Hematopoietic multipotent progenitor cell treated with erythropoietin and hydrocortisone succinate and interleukin-3 and kit ligand, for 4 days (in vitro differentiated cells): ENCODE results near the gene PAPLN.

ENCODE experiments used
- DNase-seq: peaks from one replicate; pipeline ENCODE4 v3.0.0-alpha.2; 2015

The PAPLN gene

GRCh38 chr14:73233564-73233963 lies 3.7 kb upstream of the PAPLN start:
- no peak for DNase-seq

GRCh38 chr14:73234029-73234428 lies 3.3 kb upstream of the PAPLN start:
- no peak for DNase-seq

- DNase-seq, result no peak
These were observed 2.5 kb upstream of the PAPLN start for GRCh38 chr14:73234586-73235394.

- DNase-seq, result no peak
These were observed 1.7 kb upstream of the PAPLN start for GRCh38 chr14:73235531-73236155.

- no peak for DNase-seq
These were observed 1.1 kb upstream of the PAPLN start for GRCh38 chr14:73236157-73236556.

- no peak for DNase-seq
These were observed 521 bp upstream of the PAPLN start for GRCh38 chr14:73236752-73237218.

- DNase-seq, result no peak
These were observed 599 bp downstream of the PAPLN start for GRCh38 chr14:73237786-73238423.

GRCh38 chr14:73238424-73238852 lies 1.1 kb downstream of the PAPLN start:
- DNase-seq, result peak; percentile 42

- no peak for DNase-seq
These were observed 1.6 kb downstream of the PAPLN start for GRCh38 chr14:73238941-73239340.

- DNase-seq, result no peak
These were observed 2.3 kb downstream of the PAPLN start for GRCh38 chr14:73239393-73240241.

- DNase-seq, result peak; percentile 37
These were observed 3.6 kb downstream of the PAPLN start for GRCh38 chr14:73240816-73241480.

- no peak for DNase-seq
These were observed 4.3 kb downstream of the PAPLN start for GRCh38 chr14:73241481-73242165.

- DNase-seq, result no peak
These were observed 5.1 kb downstream of the PAPLN start for GRCh38 chr14:73242357-73242901.

- DNase-seq, result no peak
These were observed 6.0 kb downstream of the PAPLN start for GRCh38 chr14:73243341-73243740.

GRCh38 chr14:73243748-73244147 lies 6.4 kb downstream of the PAPLN start:
- DNase-seq, result no peak

GRCh38 chr14:73244541-73245290 lies 7.4 kb downstream of the PAPLN start:
- peak; percentile 40 for DNase-seq

- DNase-seq, result peak; percentile 74
These were observed 8.4 kb downstream of the PAPLN start for GRCh38 chr14:73245480-73246325.

- DNase-seq, result no peak
These were observed 9.3 kb downstream of the PAPLN start for GRCh38 chr14:73246387-73247150.
